B cell (primary cell): ENCODE data around the gene GCNT4. TPM values are rescaled to one million over a fixed set of nuclear protein-coding genes. Genes with fewer than 3 reads are reported as not detected.

Source experiments
- ATAC-seq: fragments of 200-7000 bp; cut with Tn5 transposase; one replicate; pipeline ENCODE4 v1.10.0; 2021; ENCODE audit warnings: low read depth, mild to moderate bottlenecking, moderate number of reproducible peaks, moderate library complexity
- CTCF ChIA-PET: fragments of 350-600 bp; sonication (Branson Sonifier 250); formaldehyde crosslinking; loops from one replicate; lab custom pipeline; 2021; ENCODE audit warnings: antibody characterized with exemption, inconsistent platforms; lab: Charles Lee
- POLR2A ChIA-PET: fragments of 350-600 bp; sonication (Branson Sonifier 250); formaldehyde crosslinking; loops from one replicate; lab custom pipeline; 2021; ENCODE audit warnings: antibody characterized with exemption; lab: Charles Lee
- DNase-seq: peaks from one replicate; pipeline ENCODE4 v3.0.0; 2013
- H2AFZ ChIP-seq: 2 replicates; pipeline ENCODE4 v1.6.1; 2012; ENCODE audit warnings: mild to moderate bottlenecking, low read depth, low read length; ENCODE audit not compliant: insufficient read depth, poor library complexity, severe bottlenecking
- H3K27ac ChIP-seq, 2 donors: 1 replicate in 1 of 2; 2 replicates in 1 of 2; pipeline ENCODE4 v1.5.1; 2012 to 2013; ENCODE audit warnings: low read length in 2 of 2, mild to moderate bottlenecking in 2 of 2, moderate library complexity in 1 of 2
- H3K27me3 ChIP-seq, 4 experiments: fragments of 200-600 bp in 1 of 4; sonication (generic) in 1 of 4; replicated peaks in 1 of 4; 1 replicate in 2 of 4; 2 replicates in 2 of 4; pipeline versions ENCODE4 v1.6.1 to v1.7.0; 2013 to 2016; ENCODE audit warnings: low read length in 3 of 4, mild to moderate bottlenecking in 2 of 4, mixed read lengths in 1 of 4, moderate library complexity in 1 of 4; ENCODE audit not compliant: insufficient read depth in 4 of 4, control insufficient read depth in 3 of 4; ENCODE audit errors: control extremely low read depth in 1 of 4
- H3K36me3 ChIP-seq, 2 experiments: replicated peaks in 1 of 2; 1 replicate in 1 of 2; 2 replicates in 1 of 2; pipeline versions ENCODE4 v1.6.1 to v1.7.1; 2013; ENCODE audit warnings: low read length in 1 of 2; ENCODE audit not compliant: insufficient read depth in 2 of 2, control insufficient read depth in 1 of 2; ENCODE audit errors: control extremely low read depth in 1 of 2, extremely low read depth in 1 of 2
- H3K4me1 ChIP-seq, 2 donors: fragments of 200-600 bp in 1 of 2; sonication (generic) in 1 of 2; 1 replicate in 1 of 2; 2 replicates in 1 of 2; pipeline versions ENCODE4 v1.5.1 to v1.6.1; 2013 to 2017; ENCODE audit warnings: low read length in 2 of 2; ENCODE audit not compliant: control insufficient read depth in 2 of 2, insufficient read depth in 2 of 2
- H3K4me2 ChIP-seq: replicated peaks from 2 replicates; pipeline ENCODE3; 2012; ENCODE audit warnings: mild to moderate bottlenecking, low read depth, low read length; ENCODE audit not compliant: poor library complexity, severe bottlenecking
- H3K4me3 ChIP-seq, 5 experiments: fragments of 200-600 bp in 1 of 5; sonication (generic) in 1 of 5; 1 replicate in 3 of 5; 2 replicates in 2 of 5; pipeline versions ENCODE4 v1.5.1 to v1.7.0; 2011 to 2016; ENCODE audit warnings: low read length in 4 of 5, mild to moderate bottlenecking in 4 of 5, low read depth in 2 of 5, control low read depth in 1 of 5, moderate library complexity in 1 of 5; ENCODE audit not compliant: insufficient read depth in 1 of 5; ENCODE audit errors: control extremely low read depth in 1 of 5, extremely low read depth in 1 of 5
- H3K79me2 ChIP-seq: fragments of 200-600 bp; sonication (generic); one replicate; pipeline ENCODE4 v1.6.0; 2016; ENCODE audit warnings: low read length; ENCODE audit not compliant: control insufficient read depth, insufficient read depth
- H3K9ac ChIP-seq: fragments of 200-600 bp; sonication (generic); 2 replicates; pipeline ENCODE4 v1.6.1; 2017; ENCODE audit warnings: mild to moderate bottlenecking, low read length, moderate library complexity
- H3K9me3 ChIP-seq, 3 donors: one replicate each; pipeline versions ENCODE4 v1.6.1 to v1.7.1; 2013; ENCODE audit warnings: low read length in 2 of 3; ENCODE audit not compliant: control insufficient read depth in 2 of 3, insufficient read depth in 1 of 3; ENCODE audit errors: control extremely low read depth in 1 of 3
- H4K20me1 ChIP-seq: 2 replicates; pipeline ENCODE4 v1.6.0; 2012; ENCODE audit warnings: mild to moderate bottlenecking, low read length; ENCODE audit not compliant: insufficient read depth, control insufficient read depth, poor library complexity, severe bottlenecking
- H3K27ac Mint-ChIP-seq: one replicate; pipeline ENCODE4 v1.8.0; 2021; ENCODE audit warnings: mixed read lengths
- H3K27me3 Mint-ChIP-seq: one replicate; pipeline ENCODE4 v1.8.0; 2021; ENCODE audit warnings: mixed read lengths
- H3K4me1 Mint-ChIP-seq: one replicate; pipeline ENCODE4 v1.8.0; 2021; ENCODE audit warnings: mixed read lengths
- H3K4me3 Mint-ChIP-seq: one replicate; pipeline ENCODE4 v1.8.0; 2021; ENCODE audit warnings: mixed read lengths
- H3K9me3 Mint-ChIP-seq: one replicate; pipeline ENCODE4 v1.8.0; 2022; ENCODE audit warnings: mixed read lengths; ENCODE audit not compliant: insufficient read depth
- EZH2 ChIP-seq: IDR thresholded peaks from 2 replicates; pipeline ENCODE4 v1.6.1; 2012; ENCODE audit warnings: borderline replicate concordance, low read depth, mild to moderate bottlenecking, moderate library complexity, low read length; ENCODE audit not compliant: insufficient read depth, poor library complexity, severe bottlenecking
- WGBS: methylation state at CpG from one replicate; pipeline ENCODE4 v1.1.5; 2013; ENCODE audit warnings: missing lambda C conversion rate; ENCODE audit not compliant: insufficient coverage; 5-methylcytosine and 5-hydroxymethylcytosine counted together
- intact Hi-C: fragments of 100-400 bp; cut with micrococcal nuclease; formaldehyde crosslinking; loops from one replicate; pipeline ENCODE4 v1.10.0; 2022
- polyA plus RNA-seq: library from polyadenylated mRNA; depleted of rRNA; stranded (reverse); fragments of >200 nt; gene quantifications from 2 replicates; pipeline ENCODE4 v1.2.3, GENCODE V29; 2012
- total RNA-seq, 2 donors: library from RNA; stranded (reverse); fragments of 120-200 nt in 1 of 2; gene quantifications; 1 replicate in 1 of 2; 2 replicates in 1 of 2; pipeline versions ENCODE4 v1.2.3 to v1.2.4, GENCODE V29; 2013 to 2022
- TF ChIP-seq, protein P1 (sequence below): fragments of 200-600 bp; IDR thresholded peaks from one replicate; pipeline ENCODE4 v1.8.0; 2022; ENCODE audit warnings: antibody characterized with exemption, mild to moderate bottlenecking

Gene GCNT4
- total and polyA plus RNA-seq, 2 donors (not counting 1 experiment from before 2014, with no cell fraction given), result 0.01 TPM; not detected in 1

GRCh38 chr5:75058986-75059535 lies 6.7 kb upstream of the GCNT4 start:
- Mint-ChIP-seq H3K27me3 (peaks cover 44% of the 10 kb centered on the region), H3K4me1 (peaks cover 3% of the 10 kb centered on the region), H3K27ac (no peak overlapping the region), H3K9me3 (no peaks in the 10 kb centered on the region), H3K4me3 (no peak overlapping the region)
- H3K79me2 ChIP-seq, result no peaks in the 10 kb centered on the region
- no peak overlapping the region for H3K4me2 ChIP-seq
- ChIA-PET POLR2A (no interaction called here), CTCF (no interaction called here)
- H3K36me3 ChIP-seq, result no peaks in the 10 kb centered on the region
- intact Hi-C loops, result no loop called here
- H3K9me3 ChIP-seq, result no peaks in the 10 kb centered on the region
- no peak overlapping the region for H2AFZ ChIP-seq
- no peak for ATAC-seq
- peaks cover 0 to 2% of the 10 kb centered on the region in 2 donors for H3K4me1 ChIP-seq
- WGBS, result 100% methylated on average over 2 of the region's 3 CpGs
- H3K27ac ChIP-seq, result no peak overlapping the region
- no peak overlapping the region for H3K9ac ChIP-seq
- no peak for DNase-seq
- H3K4me3 ChIP-seq, result no peak overlapping the region
- TF ChIP-seq EZH2, result no peak
- TF ChIP-seq, protein P1, sequence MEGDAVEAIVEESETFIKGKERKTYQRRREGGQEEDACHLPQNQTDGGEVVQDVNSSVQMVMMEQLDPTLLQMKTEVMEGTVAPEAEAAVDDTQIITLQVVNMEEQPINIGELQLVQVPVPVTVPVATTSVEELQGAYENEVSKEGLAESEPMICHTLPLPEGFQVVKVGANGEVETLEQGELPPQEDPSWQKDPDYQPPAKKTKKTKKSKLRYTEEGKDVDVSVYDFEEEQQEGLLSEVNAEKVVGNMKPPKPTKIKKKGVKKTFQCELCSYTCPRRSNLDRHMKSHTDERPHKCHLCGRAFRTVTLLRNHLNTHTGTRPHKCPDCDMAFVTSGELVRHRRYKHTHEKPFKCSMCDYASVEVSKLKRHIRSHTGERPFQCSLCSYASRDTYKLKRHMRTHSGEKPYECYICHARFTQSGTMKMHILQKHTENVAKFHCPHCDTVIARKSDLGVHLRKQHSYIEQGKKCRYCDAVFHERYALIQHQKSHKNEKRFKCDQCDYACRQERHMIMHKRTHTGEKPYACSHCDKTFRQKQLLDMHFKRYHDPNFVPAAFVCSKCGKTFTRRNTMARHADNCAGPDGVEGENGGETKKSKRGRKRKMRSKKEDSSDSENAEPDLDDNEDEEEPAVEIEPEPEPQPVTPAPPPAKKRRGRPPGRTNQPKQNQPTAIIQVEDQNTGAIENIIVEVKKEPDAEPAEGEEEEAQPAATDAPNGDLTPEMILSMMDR, result no peak
- no peaks in the 10 kb centered on the region for H4K20me1 ChIP-seq
- peaks cover 0 to 20% (median 8%) of the 10 kb centered on the region in 4 experiments for H3K27me3 ChIP-seq

- Histone ChIP-seq H3K4me3 (no peak overlapping the region), H3K79me2 (no peaks in the 10 kb centered on the region), H4K20me1 (no peaks in the 10 kb centered on the region), H3K27ac (no peak overlapping the region), H3K4me1 (peaks cover 6 to 7% of the 10 kb centered on the region in 2 donors), H2AFZ (no peak overlapping the region), H3K9ac (no peak overlapping the region), H3K4me2 (no peak overlapping the region), H3K36me3 (no peaks in the 10 kb centered on the region), H3K27me3 (peaks cover 0 to 26% (median 11%) of the 10 kb centered on the region in 4 experiments), H3K9me3 (no peaks in the 10 kb centered on the region)
- no peak for ATAC-seq
- Mint-ChIP-seq H3K9me3 (no peaks in the 10 kb centered on the region), H3K4me3 (no peak overlapping the region), H3K27me3 (peaks cover 44% of the 10 kb centered on the region), H3K4me1 (peaks cover 7% of the 10 kb centered on the region), H3K27ac (no peak overlapping the region)
- no peak for DNase-seq
- intact Hi-C loops, result no loop called here
- no peak for TF ChIP-seq EZH2
- TF ChIP-seq, protein P1, result no peak
- ChIA-PET POLR2A (no interaction called here), CTCF (no interaction called here)
- 40% methylated on average over 1 of the region's 2 CpGs for WGBS
These were observed 5.2 kb upstream of the GCNT4 start for GRCh38 chr5:75057561-75057960.
